Mucosa of rectum (tissue), 2 donors: ENCODE results near the gene RPL35A.
A peak's percentile ranks its signal among the peaks of the same experiment; 100 is the strongest.
"Not testable (repeated sequence)": the region's sequence is repeated elsewhere in the genome, so short reads cannot be mapped to it uniquely, and the experiment has no call there.

ENCODE experiments used
- H3K27ac ChIP-seq, 2 donors: one replicate each; pipeline ENCODE4 v1.7.0; 2013; ENCODE audit warnings: inconsistent platforms in 2 of 2, low read depth in 2 of 2, low read length in 2 of 2
- H3K27me3 ChIP-seq, 2 donors: one replicate each; pipeline ENCODE4 v1.7.0; 2013; ENCODE audit warnings: low read length in 2 of 2; ENCODE audit not compliant: control insufficient read depth in 2 of 2, insufficient read depth in 2 of 2
- H3K36me3 ChIP-seq, 2 donors: one replicate each; pipeline ENCODE4 v1.7.0; 2013; ENCODE audit warnings: low read length in 2 of 2; ENCODE audit not compliant: control insufficient read depth in 2 of 2, insufficient read depth in 2 of 2
- H3K4me1 ChIP-seq, 2 donors: one replicate each; pipeline ENCODE4 v1.7.0; 2013; ENCODE audit warnings: low read length in 2 of 2, mild to moderate bottlenecking in 1 of 2; ENCODE audit not compliant: control insufficient read depth in 2 of 2, insufficient read depth in 2 of 2
- H3K4me3 ChIP-seq, 2 donors: one replicate each; pipeline ENCODE4 v1.7.0; 2013; ENCODE audit warnings: low read length in 2 of 2
- H3K9ac ChIP-seq, 2 donors: one replicate each; pipeline ENCODE4 v1.7.0; 2013; ENCODE audit warnings: low read length in 2 of 2, low read depth in 1 of 2, mild to moderate bottlenecking in 1 of 2
- H3K9me3 ChIP-seq, 2 donors: one replicate each; pipeline ENCODE4 v1.7.0; 2013; ENCODE audit warnings: low read length in 2 of 2; ENCODE audit not compliant: control insufficient read depth in 2 of 2
- donor health status: healthy.
- donor health status: Normal muscosa, but diverticular disease.

The RPL35A gene

GRCh38 chr3:197952440-197952839 is 2.5 kb downstream of the RPL35A start:
- H3K27me3 ChIP-seq, result no peaks in the 10 kb centered on the region
- peaks cover 42 to 43% of the 10 kb centered on the region in 2 donors for H3K36me3 ChIP-seq
- no peak overlapping the region for H3K9ac ChIP-seq
- H3K27ac ChIP-seq, result no peak overlapping the region
- peaks cover 19 to 21% of the 10 kb centered on the region in 2 donors for H3K4me1 ChIP-seq
- no peak overlapping the region for H3K4me3 ChIP-seq
- no peaks in the 10 kb centered on the region for H3K9me3 ChIP-seq

DNA sequence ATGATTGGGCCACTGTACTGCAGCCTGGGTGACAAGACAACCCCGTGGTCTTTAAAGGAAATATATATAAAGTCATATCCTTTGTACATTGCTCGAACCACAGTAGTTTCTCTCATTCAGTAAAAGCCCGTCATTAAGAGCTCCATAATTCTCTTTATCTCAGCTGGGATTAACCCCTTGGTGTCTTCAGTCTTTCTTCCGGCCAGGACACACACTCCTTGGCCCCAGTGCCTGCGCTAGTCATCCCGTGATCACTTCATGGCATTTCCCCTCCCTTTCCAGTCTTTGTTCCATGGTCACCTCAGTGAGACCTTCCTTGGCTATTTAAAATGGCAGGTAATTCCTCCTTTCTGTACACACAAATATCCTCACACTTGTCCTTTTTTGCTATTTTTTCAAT is 3.3 kb downstream of the RPL35A start:
- no peak overlapping the region for H3K27ac ChIP-seq
- peaks cover 42 to 43% of the 10 kb centered on the region in 2 donors for H3K36me3 ChIP-seq

DNA sequence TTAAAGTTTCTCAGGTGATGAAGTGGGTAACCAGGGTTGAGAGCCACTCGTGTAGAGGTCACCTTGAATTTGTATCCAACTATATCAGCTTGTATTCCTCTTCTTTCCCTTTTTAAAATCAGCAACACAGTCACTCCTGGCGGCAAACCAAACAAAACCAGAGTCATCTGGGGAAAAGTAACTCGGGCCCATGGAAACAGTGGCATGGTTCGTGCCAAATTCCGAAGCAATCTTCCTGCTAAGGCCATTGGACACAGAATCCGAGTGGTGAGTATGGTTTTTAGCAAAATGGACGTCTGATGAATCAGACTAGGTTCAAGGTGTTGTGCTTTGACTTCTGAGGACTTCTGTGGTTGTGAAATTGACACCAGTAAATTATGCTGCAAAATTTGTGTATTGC is 3.9 kb downstream of the RPL35A start:
- Histone ChIP-seq H3K4me1 (peaks cover 19 to 21% of the 10 kb centered on the region in 2 donors), H3K27me3 (no peaks in the 10 kb centered on the region), H3K9ac (no peak overlapping the region), H3K27ac (no peak overlapping the region), H3K9me3 (no peaks in the 10 kb centered on the region), H3K4me3 (no peak overlapping the region), H3K36me3 (peaks cover 42 to 43% of the 10 kb centered on the region in 2 donors)

More for the DNA sequence above, 3.3 kb downstream of the RPL35A start:
- no peaks in the 10 kb centered on the region for H3K27me3 ChIP-seq
- no peak overlapping the region for H3K9ac ChIP-seq
- H3K4me1 ChIP-seq, result peaks cover 19 to 21% of the 10 kb centered on the region in 2 donors
- no peaks in the 10 kb centered on the region for H3K9me3 ChIP-seq
- no peak overlapping the region for H3K4me3 ChIP-seq

GRCh38 chr3:197955892-197956477 is 6.0 kb downstream of the RPL35A start:
- Histone ChIP-seq H3K27ac (no peak overlapping the region), H3K36me3 (peaks cover 42 to 43% of the 10 kb centered on the region in 2 donors), H3K27me3 (no peaks in the 10 kb centered on the region), H3K4me1 (peaks cover 13 to 23% of the 10 kb centered on the region in 2 donors), H3K9ac (peak overlapping the region in 1 of 2 donors; percentile 14), H3K9me3 (no peaks in the 10 kb centered on the region), H3K4me3 (no peak overlapping the region)

GRCh38 chr3:197956626-197956988 is 6.6 kb downstream of the RPL35A start:
- Histone ChIP-seq H3K27me3 (no peaks in the 10 kb centered on the region), H3K4me1 (peaks cover 11 to 20% of the 10 kb centered on the region in 2 donors), H3K9me3 (no peaks in the 10 kb centered on the region), H3K36me3 (peaks cover 42 to 43% of the 10 kb centered on the region in 2 donors), H3K4me3 (no peak overlapping the region), H3K27ac (no peak overlapping the region), H3K9ac (peak overlapping the region in 1 of 2 donors; percentile 14)

DNA sequence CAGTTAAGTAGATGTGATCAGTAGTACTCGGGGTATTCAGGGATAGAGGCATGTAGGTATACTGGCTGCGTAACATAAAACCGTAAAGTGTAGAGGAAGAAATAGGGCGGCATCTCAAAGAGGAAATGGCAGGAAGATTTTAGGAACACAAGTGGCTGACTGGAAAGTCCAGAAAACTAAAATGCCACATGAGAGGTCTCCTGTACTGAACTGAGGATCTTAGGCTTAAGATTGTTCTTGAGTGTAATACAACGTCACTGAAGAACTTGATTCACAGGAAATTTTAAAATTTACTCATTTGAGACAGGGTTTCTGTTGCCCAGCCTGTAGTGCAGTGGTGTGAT is 7.8 kb downstream of the RPL35A start:
- peaks cover 38 to 39% of the 10 kb centered on the region in 2 donors for H3K36me3 ChIP-seq
- H3K27me3 ChIP-seq, result no peaks in the 10 kb centered on the region
- no peak overlapping the region for H3K4me3 ChIP-seq
- no peaks in the 10 kb centered on the region for H3K9me3 ChIP-seq
- no peak overlapping the region for H3K9ac ChIP-seq
- peak overlapping the region; percentile 5 to 41 for H3K27ac ChIP-seq
- H3K4me1 ChIP-seq, result peaks cover 9 to 19% of the 10 kb centered on the region in 2 donors

DNA sequence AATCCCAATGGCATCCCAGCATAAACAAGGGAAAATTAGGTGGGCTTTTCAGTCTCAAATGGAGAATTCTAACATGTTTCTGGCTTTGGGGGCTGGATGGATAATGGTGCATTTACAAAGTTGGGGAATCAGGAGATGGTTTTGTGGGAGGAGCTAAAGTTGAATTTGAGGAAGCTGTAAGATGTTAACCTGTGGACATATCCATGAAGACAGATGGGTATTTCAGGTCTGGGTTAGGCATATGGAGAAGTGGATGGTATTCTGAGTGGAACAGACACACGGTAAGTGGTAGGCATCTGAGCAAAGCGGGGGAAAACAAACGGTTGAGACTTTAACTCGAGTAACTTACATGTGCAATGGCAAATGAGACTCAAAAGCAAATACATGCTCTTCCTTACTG is 8.4 kb downstream of the RPL35A start:
- H3K27me3 ChIP-seq, result no peaks in the 10 kb centered on the region
- H3K4me3 ChIP-seq, result no peak overlapping the region
- H3K27ac ChIP-seq, result no peak overlapping the region
- no peaks in the 10 kb centered on the region for H3K9me3 ChIP-seq
- peaks cover 33% of the 10 kb centered on the region in 2 donors for H3K36me3 ChIP-seq
- H3K4me1 ChIP-seq, result peaks cover 9 to 14% of the 10 kb centered on the region in 2 donors
- no peak overlapping the region for H3K9ac ChIP-seq

DNA sequence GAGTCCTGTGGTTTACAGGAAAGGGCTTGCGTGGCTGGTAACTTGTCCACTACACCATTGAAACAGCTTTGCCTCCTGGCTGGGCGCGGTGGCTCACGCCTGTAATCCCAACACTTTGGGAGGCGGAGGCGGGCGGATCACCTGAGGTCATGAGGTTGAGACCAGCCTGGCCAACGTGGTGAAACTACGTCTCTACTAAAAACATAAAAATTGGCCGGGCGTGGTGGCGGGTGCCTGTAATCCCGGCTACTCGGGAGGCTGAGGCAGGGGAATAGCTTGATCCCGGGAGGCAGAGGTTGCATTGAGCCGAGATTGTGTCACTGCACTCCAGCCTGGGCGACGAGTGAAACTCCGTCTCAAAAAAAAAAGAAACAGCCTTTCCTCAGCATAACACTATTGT is 8.9 kb downstream of the RPL35A start:
- H3K27me3 ChIP-seq, H3K9ac ChIP-seq, H3K27ac ChIP-seq, H3K4me3 ChIP-seq, H3K9me3 ChIP-seq: not testable (repeated sequence)
- Histone ChIP-seq H3K4me1 (peaks cover 9 to 14% of the 10 kb centered on the region in 2 donors), H3K36me3 (peaks cover 28% of the 10 kb centered on the region in 2 donors)

- peak overlapping the region; percentile 1 to 74 for H3K9ac ChIP-seq
- no peaks in the 10 kb centered on the region for H3K9me3 ChIP-seq
- H3K36me3 ChIP-seq, result peaks cover 21 to 23% of the 10 kb centered on the region in 2 donors
- H3K4me1 ChIP-seq, result peaks cover 9 to 14% of the 10 kb centered on the region in 2 donors
- H3K27ac ChIP-seq, result peak overlapping the region; percentile 65 to 76
- no peaks in the 10 kb centered on the region for H3K27me3 ChIP-seq
- H3K4me3 ChIP-seq, result peak overlapping the region; percentile 94 to 95
These were observed 9.5 kb downstream of the RPL35A start for GRCh38 chr3:197959500-197959890.

GRCh38 chr3:197959891-197960693 is 10.1 kb downstream of the RPL35A start, which contains the start of gene LMLN:
Gene LMLN, plus strand, starts transcription at chr3:197960217. Its CDS starts 29 bp downstream, at chr3:197960246.
- Histone ChIP-seq H3K9me3 (no peaks in the 10 kb centered on the region), H3K27ac (peak within 1 kb of the TSS; percentile 69 to 76), H3K9ac (peak within 1 kb of the TSS; percentile 74 to 89), H3K4me3 (peak within 1 kb of the TSS; percentile 94 to 95), H3K4me1 (peaks cover 9 to 14% of the 10 kb centered on the region in 2 donors), H3K27me3 (no peaks in the 10 kb centered on the region), H3K36me3 (peaks cover 15 to 17% of the 10 kb centered on the region in 2 donors)
